Neuronal stem cell (in vitro differentiated cells): ENCODE results near the gene TRAPPC6A.

ENCODE experiments used
- DNase-seq: peaks from one replicate; pipeline ENCODE4 v3.0.0-alpha.2; 2013; ENCODE audit warnings: low spot score
- H2AFZ ChIP-seq: one replicate; pipeline ENCODE4 v1.6.1; 2013; ENCODE audit warnings: mild to moderate bottlenecking, low read length, inconsistent platforms
- H2AK5ac ChIP-seq: 2 replicates; pipeline ENCODE4 v1.6.1; 2013; ENCODE audit warnings: low read depth, mild to moderate bottlenecking, inconsistent platforms, low read length, moderate library complexity, mixed read lengths
- H2BK120ac ChIP-seq: 2 replicates; pipeline ENCODE4 v1.6.1; 2013; ENCODE audit warnings: low read depth, mild to moderate bottlenecking, inconsistent platforms, low read length, moderate library complexity, mixed read lengths
- H2BK12ac ChIP-seq: one replicate; pipeline ENCODE4 v1.6.1; 2013; ENCODE audit warnings: low read length, inconsistent platforms
- H2BK15ac ChIP-seq: 2 replicates; pipeline ENCODE4 v1.6.1; 2013; ENCODE audit warnings: mild to moderate bottlenecking, low read length, inconsistent platforms, mixed read lengths
- H2BK5ac ChIP-seq: one replicate; pipeline ENCODE4 v1.6.1; 2013; ENCODE audit warnings: inconsistent platforms, mild to moderate bottlenecking, low read length, moderate library complexity
- H3K14ac ChIP-seq: one replicate; pipeline ENCODE4 v1.6.1; 2013; ENCODE audit warnings: low read length, inconsistent platforms
- H3K18ac ChIP-seq: 2 replicates; pipeline ENCODE4 v1.6.1; 2013; ENCODE audit warnings: low read length, inconsistent platforms
- H3K23ac ChIP-seq: 2 replicates; pipeline ENCODE4 v1.6.1; 2013; ENCODE audit warnings: low read depth, mild to moderate bottlenecking, mixed read lengths, low read length, inconsistent platforms; ENCODE audit not compliant: poor library complexity
- H3K27ac ChIP-seq: replicated peaks from 3 replicates; pipeline ENCODE4 v1.5.1; 2013; ENCODE audit warnings: low read length, inconsistent platforms
- H3K27me3 ChIP-seq, 3 experiments: 2 replicates each; pipeline ENCODE4 v1.6.1; 2013; ENCODE audit warnings: low read length in 3 of 3, mild to moderate bottlenecking in 2 of 3, inconsistent platforms in 1 of 3, low read depth in 1 of 3, mixed read lengths in 1 of 3, moderate library complexity in 1 of 3; ENCODE audit not compliant: control insufficient read depth in 3 of 3, insufficient read depth in 3 of 3
- H3K36me3 ChIP-seq, 2 donors: replicated peaks in 1 of 2; 2 replicates each; pipeline ENCODE4 v1.6.1; 2013; ENCODE audit warnings: low read length in 2 of 2; ENCODE audit not compliant: control insufficient read depth in 2 of 2, insufficient read depth in 2 of 2
- H3K4ac ChIP-seq: 2 replicates; pipeline ENCODE4 v1.6.1; 2013; ENCODE audit warnings: inconsistent platforms, mild to moderate bottlenecking, low read length, moderate library complexity
- H3K4me1 ChIP-seq, 2 donors: 1 replicate in 1 of 2; 2 replicates in 1 of 2; pipeline ENCODE4 v1.6.1; 2013; ENCODE audit warnings: low read length in 2 of 2, low read depth in 1 of 2; ENCODE audit not compliant: control insufficient read depth in 2 of 2, insufficient read depth in 1 of 2
- H3K4me2 ChIP-seq: one replicate; pipeline ENCODE4 v1.6.1; 2013; ENCODE audit warnings: mild to moderate bottlenecking, low read length, inconsistent platforms; ENCODE audit not compliant: insufficient read depth, poor library complexity, severe bottlenecking
- H3K4me3 ChIP-seq, 2 donors: 2 replicates each; pipeline ENCODE4 v1.5.1; 2013; ENCODE audit warnings: low read length in 2 of 2, mild to moderate bottlenecking in 2 of 2, inconsistent platforms in 1 of 2, moderate library complexity in 1 of 2
- H3K79me1 ChIP-seq: one replicate; pipeline ENCODE4 v1.6.1; 2013; ENCODE audit warnings: low read depth, mild to moderate bottlenecking, inconsistent platforms, low read length, moderate library complexity
- H3K9ac ChIP-seq: one replicate; pipeline ENCODE4 v1.6.1; 2013; ENCODE audit warnings: mild to moderate bottlenecking, low read depth, low read length, inconsistent platforms; ENCODE audit not compliant: poor library complexity
- H3K9me3 ChIP-seq, 2 donors: replicated peaks in 1 of 2; 2 replicates each; pipeline versions ENCODE3 to v1.6.1; 2013; ENCODE audit warnings: low read length in 2 of 2, mild to moderate bottlenecking in 2 of 2, inconsistent platforms in 1 of 2, low read depth in 1 of 2, mixed read lengths in 1 of 2, moderate library complexity in 1 of 2; ENCODE audit not compliant: control insufficient read depth in 2 of 2, insufficient read depth in 1 of 2
- H4K8ac ChIP-seq: one replicate; pipeline ENCODE4 v1.6.1; 2013; ENCODE audit warnings: low read depth, mild to moderate bottlenecking, inconsistent platforms, low read length, moderate library complexity
- H4K91ac ChIP-seq: one replicate; pipeline ENCODE4 v1.6.1; 2013; ENCODE audit warnings: low read length, low read depth, mild to moderate bottlenecking, inconsistent platforms; ENCODE audit not compliant: poor library complexity
- WGBS, 2 donors: extraction: QIAGEN DNeasy Blood & Tissue Kit; methylation state at CpG; one replicate each; pipeline ENCODE4 v1.1.7; 2013; ENCODE audit warnings: missing lambda C conversion rate in 2 of 2, mixed read lengths in 1 of 2; ENCODE audit not compliant: insufficient read length in 2 of 2, insufficient replicate concordance in 1 of 2; ENCODE audit errors: extremely low coverage in 2 of 2; 5-methylcytosine and 5-hydroxymethylcytosine counted together

Gene TRAPPC6A

DNA sequence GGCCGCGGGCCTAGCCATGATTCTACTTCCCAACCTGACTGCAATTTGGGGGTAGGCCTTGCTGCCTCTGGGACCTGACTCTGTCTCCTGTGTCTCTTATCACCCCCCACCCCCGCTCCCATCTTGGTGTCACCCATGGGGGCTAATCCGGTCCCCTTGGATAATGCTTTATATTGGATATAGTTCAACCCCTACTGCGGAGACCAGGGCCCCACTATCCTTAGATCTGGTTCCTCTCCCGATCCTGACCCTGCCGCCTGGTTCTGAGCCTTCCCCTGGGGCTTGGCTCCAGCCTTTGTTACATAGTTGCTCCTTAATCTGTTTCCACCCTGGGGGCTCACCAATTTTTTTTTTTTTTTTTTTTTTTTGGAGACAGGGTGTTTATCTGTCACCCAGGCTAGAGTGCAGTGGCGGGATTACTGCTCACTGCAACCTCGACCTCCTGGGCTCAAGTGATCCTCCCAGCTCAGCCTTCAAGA is 1.9 kb upstream of the TRAPPC6A start:
- H2BK15ac ChIP-seq = no peak overlapping the region
- H3K27me3 ChIP-seq = no peaks in the 10 kb centered on the region
- H3K4me1 ChIP-seq = peaks cover 2 to 6% of the 10 kb centered on the region in 2 donors
- H4K8ac ChIP-seq = no peak overlapping the region
- peak overlapping the region; percentile 94 for H2AFZ ChIP-seq
- no peak overlapping the region for H4K91ac ChIP-seq
- no peak overlapping the region for H2BK12ac ChIP-seq
- H2BK120ac ChIP-seq = no peak overlapping the region
- no peak overlapping the region for H3K4ac ChIP-seq
- peak overlapping the region; percentile 65 for H3K23ac ChIP-seq
- H3K14ac ChIP-seq = no peak overlapping the region
- peak overlapping the region; percentile 90 for H3K9ac ChIP-seq
- H3K4me2 ChIP-seq = peak overlapping the region; percentile 82
- no CpG with 5 or more reads among the region's 9 CpGs for WGBS, 2 donors
- no peak overlapping the region for H2BK5ac ChIP-seq
- H3K27ac ChIP-seq = no peak overlapping the region
- peak overlapping the region; percentile 91 to 97 for H3K4me3 ChIP-seq
- no peak overlapping the region for H3K18ac ChIP-seq
- H3K36me3 ChIP-seq = peaks cover 0 to 5% of the 10 kb centered on the region in 2 donors
- no peak overlapping the region for H2AK5ac ChIP-seq
- DNase-seq = no peak
- H3K79me1 ChIP-seq = peaks cover 1% of the 10 kb centered on the region
- H3K9me3 ChIP-seq = no peaks in the 10 kb centered on the region

DNA sequence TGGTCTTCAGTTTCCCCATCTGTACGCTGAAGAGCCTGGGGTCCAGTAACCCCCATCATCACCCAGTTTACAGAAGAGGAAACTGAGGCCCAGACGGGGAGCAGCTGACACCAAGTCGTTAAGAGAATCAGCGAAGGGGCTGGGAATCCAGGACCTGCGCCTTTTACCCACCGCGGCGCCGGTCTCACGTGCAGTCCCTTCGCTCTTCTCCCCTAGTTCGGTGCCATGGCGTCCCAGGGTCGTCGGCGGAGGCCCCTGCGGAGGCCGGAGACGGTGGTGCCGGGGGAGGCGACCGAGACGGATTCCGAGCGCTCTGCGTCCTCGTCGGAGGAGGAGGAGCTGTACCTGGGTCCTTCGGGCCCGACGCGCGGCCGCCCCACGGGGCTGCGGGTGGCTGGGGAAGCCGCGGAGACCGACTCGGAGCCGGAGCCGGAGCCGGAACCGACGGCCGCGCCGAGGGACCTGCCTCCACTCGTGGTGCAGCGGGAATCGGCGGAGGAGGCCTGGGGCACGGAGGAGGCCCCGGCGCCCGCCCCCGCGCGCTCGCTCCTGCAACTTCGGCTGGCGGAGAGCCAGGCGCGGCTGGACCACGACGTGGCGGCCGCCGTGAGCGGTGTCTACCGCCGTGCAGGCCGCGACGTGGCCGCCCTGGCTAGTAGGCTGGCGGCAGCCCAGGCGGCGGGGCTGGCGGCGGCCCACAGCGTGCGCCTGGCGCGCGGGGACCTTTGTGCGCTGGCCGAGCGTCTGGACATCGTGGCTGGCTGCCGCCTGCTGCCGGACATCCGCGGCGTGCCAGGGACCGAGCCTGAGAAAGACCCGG is 1.2 kb upstream of the TRAPPC6A start:
- H3K27ac ChIP-seq = no peak overlapping the region
- H2BK5ac ChIP-seq = no peak overlapping the region
- WGBS, 2 donors = no CpG with 5 or more reads among the region's 97 CpGs
- peak overlapping the region; percentile 91 to 97 for H3K4me3 ChIP-seq
- peaks cover 2 to 6% of the 10 kb centered on the region in 2 donors for H3K4me1 ChIP-seq
- peak overlapping the region; percentile 82 for H3K4me2 ChIP-seq
- peak overlapping the region; percentile 65 for H3K23ac ChIP-seq
- peak overlapping the region; percentile 94 for H2AFZ ChIP-seq
- H3K9me3 ChIP-seq = no peaks in the 10 kb centered on the region
- H4K91ac ChIP-seq = no peak overlapping the region
- H2BK12ac ChIP-seq = peak overlapping the region; percentile 22
- H4K8ac ChIP-seq = no peak overlapping the region
- peak overlapping the region; percentile 63 for H2AK5ac ChIP-seq
- peaks cover 0 to 5% of the 10 kb centered on the region in 2 donors for H3K36me3 ChIP-seq
- H3K4ac ChIP-seq = no peak overlapping the region
- no peak overlapping the region for H3K14ac ChIP-seq
- H2BK15ac ChIP-seq = no peak overlapping the region
- H3K18ac ChIP-seq = peak overlapping the region; percentile 38
- no peak for DNase-seq
- peaks cover 1% of the 10 kb centered on the region for H3K79me1 ChIP-seq
- H3K9ac ChIP-seq = peak overlapping the region; percentile 90
- peak overlapping the region; percentile 55 for H2BK120ac ChIP-seq
- H3K27me3 ChIP-seq = no peaks in the 10 kb centered on the region

DNA sequence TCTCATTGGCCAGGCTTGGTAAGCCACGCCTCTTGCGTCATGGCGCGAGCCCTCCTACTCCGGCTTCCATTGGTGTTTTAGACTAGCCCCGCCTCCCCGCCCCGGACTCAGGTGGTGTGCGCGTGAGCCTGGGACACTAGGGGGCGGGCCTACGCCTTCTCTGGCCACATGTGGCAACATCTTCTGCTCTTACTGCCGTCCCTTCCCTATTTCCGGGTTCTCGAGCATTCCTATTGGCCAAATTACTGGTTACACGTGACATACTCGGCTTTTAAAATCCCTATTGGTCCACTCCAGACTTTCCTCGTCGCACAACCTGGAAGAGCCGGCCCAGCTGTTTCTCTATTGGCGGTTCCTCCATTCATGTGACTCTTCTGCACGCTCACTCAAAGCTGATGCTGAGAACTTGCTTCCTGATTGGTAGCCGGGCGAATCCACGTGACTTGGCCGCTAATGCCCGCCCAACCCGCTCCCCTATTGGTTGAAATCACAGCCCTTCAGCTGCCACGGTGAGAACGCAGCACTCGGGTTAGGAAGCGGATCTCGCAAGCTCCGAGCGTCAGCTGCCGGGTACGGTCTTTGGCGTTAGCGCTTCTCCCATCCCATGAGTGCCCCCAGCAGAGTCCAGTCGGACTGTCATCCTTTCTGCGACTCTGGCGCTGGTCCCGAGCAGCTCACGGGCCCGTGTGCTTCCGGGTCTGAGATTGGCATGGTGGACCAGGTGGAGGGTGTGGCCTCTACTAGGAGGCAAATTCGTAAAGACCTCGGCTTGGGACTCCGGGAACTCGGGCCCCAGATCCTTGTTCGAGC is 430 bp upstream of the TRAPPC6A start, which contains the start of gene BLOC1S3:
TSS of gene BLOC1S3 (plus strand) at position 523 of the 810 bp plus-strand sequence. CDS start 513 bp downstream, outside the sequence.
- Histone ChIP-seq H4K8ac (no peak within 1 kb of the TSS), H3K27me3 (no peaks in the 10 kb centered on the region), H3K79me1 (peaks cover 1% of the 10 kb centered on the region), H3K14ac (peak within 1 kb of the TSS; percentile 61), H3K9ac (peak within 1 kb of the TSS; percentile 90), H3K4me1 (peaks cover 2 to 6% of the 10 kb centered on the region in 2 donors), H3K9me3 (no peaks in the 10 kb centered on the region), H3K4me2 (peak within 1 kb of the TSS; percentile 82), H3K23ac (peak within 1 kb of the TSS; percentile 87), H3K4ac (no peak within 1 kb of the TSS), H2BK12ac (peak within 1 kb of the TSS; percentile 22), H2BK15ac (no peak within 1 kb of the TSS), H3K27ac (no peak within 1 kb of the TSS), H4K91ac (no peak within 1 kb of the TSS), H3K36me3 (peaks cover 0 to 5% of the 10 kb centered on the region in 2 donors), H2AK5ac (peak within 1 kb of the TSS; percentile 63), H2AFZ (peak within 1 kb of the TSS; percentile 94), H3K18ac (peak within 1 kb of the TSS; percentile 89), H2BK5ac (no peak within 1 kb of the TSS), H2BK120ac (peak within 1 kb of the TSS; percentile 55), H3K4me3 (peak within 1 kb of the TSS; percentile 91 to 97)
- DNase-seq = peak; percentile 100
- no CpG with 5 or more reads among the region's 51 CpGs for WGBS, 2 donors
